Esophagus muscularis mucosa (tissue), 4 donors: Measurements from ENCODE around the gene GOSR1.

Experiments
- EP300 ChIP-seq: sonication (generic); formaldehyde crosslinking; IDR thresholded peaks from one replicate; pipeline ENCODE4 v1.6.1; 2017; ENCODE audit warnings: antibody characterized with exemption
- POLR2AphosphoS5 ChIP-seq, 2 donors: sonication (generic); formaldehyde crosslinking; IDR thresholded peaks; one replicate each; pipeline ENCODE4 v1.6.1; 2017; ENCODE audit warnings: antibody characterized with exemption in 2 of 2
- TF ChIP-seq, protein P1 (sequence below), 3 experiments: fragments of 200-600 bp in 2 of 3; fragments of 450-650 bp in 1 of 3; sonication (generic) in 2 of 3; IDR thresholded peaks; one replicate each; pipeline ENCODE4 v1.5.1; 2017 to 2019; ENCODE audit warnings: antibody characterized with exemption in 3 of 3, mild to moderate bottlenecking in 2 of 3, moderate library complexity in 1 of 3

DNA sequence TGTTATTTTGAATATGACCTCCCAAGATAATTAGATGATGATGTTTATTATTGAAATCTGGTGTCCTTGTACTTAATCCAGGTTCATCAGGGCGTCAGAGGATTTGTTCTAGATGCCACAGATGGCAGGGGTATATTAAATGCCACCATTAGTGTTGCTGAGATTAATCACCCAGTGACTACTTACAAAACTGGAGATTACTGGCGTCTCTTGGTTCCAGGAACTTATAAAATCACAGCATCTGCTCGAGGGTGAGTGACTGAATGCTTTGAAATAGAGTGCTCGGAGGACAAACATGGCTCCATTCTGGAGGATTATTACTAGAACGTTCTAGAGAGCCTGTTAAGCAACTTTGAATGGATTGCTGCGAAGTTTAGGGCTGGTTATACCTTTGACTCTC lies 33.5 kb upstream of the GOSR1 start:
- TF ChIP-seq, protein P1, sequence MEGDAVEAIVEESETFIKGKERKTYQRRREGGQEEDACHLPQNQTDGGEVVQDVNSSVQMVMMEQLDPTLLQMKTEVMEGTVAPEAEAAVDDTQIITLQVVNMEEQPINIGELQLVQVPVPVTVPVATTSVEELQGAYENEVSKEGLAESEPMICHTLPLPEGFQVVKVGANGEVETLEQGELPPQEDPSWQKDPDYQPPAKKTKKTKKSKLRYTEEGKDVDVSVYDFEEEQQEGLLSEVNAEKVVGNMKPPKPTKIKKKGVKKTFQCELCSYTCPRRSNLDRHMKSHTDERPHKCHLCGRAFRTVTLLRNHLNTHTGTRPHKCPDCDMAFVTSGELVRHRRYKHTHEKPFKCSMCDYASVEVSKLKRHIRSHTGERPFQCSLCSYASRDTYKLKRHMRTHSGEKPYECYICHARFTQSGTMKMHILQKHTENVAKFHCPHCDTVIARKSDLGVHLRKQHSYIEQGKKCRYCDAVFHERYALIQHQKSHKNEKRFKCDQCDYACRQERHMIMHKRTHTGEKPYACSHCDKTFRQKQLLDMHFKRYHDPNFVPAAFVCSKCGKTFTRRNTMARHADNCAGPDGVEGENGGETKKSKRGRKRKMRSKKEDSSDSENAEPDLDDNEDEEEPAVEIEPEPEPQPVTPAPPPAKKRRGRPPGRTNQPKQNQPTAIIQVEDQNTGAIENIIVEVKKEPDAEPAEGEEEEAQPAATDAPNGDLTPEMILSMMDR (IDR thresholded peaks at IDR 0.05): no peak
- TF ChIP-seq POLR2AphosphoS5 (IDR thresholded peaks at IDR 0.05) (no peak), EP300 (no peak)
